Body of pancreas (tissue), 4 donors: ENCODE results near the gene UBE2J1. TPM values are rescaled to one million over a fixed set of nuclear protein-coding genes. Genes with fewer than 3 reads are reported as not detected.

Experiments used
- ATAC-seq: fragments of 150-250 bp; one replicate; pipeline ENCODE4 v1.9.1; 2016
- DNase-seq, 4 donors: peaks; one replicate each; pipeline ENCODE4 v3.0.0-alpha.2; 2019
- H3K27ac ChIP-seq, 4 donors: fragments of 200-600 bp; sonication (generic); 1 replicate in 3 of 4; 2 replicates in 1 of 4; pipeline versions ENCODE4 v1.5.1 to v1.6.1; 2016 to 2019; ENCODE audit warnings: mild to moderate bottlenecking in 1 of 4, mixed read lengths in 1 of 4, moderate library complexity in 1 of 4
- H3K27me3 ChIP-seq, 2 donors: fragments of 200-600 bp; sonication (generic); one replicate each; pipeline ENCODE4 v1.6.0; 2016; ENCODE audit warnings: mild to moderate bottlenecking in 1 of 2
- H3K36me3 ChIP-seq, 2 donors: fragments of 200-600 bp; sonication (generic); replicated peaks in 1 of 2; 2 replicates each; pipeline ENCODE4 v1.5.1; 2016; ENCODE audit warnings: low read depth in 2 of 2; ENCODE audit not compliant: insufficient read depth in 1 of 2
- H3K4me1 ChIP-seq: fragments of 200-600 bp; sonication (generic); one replicate; pipeline ENCODE4 v1.6.0; 2016
- H3K4me3 ChIP-seq, 2 donors: fragments of 200-600 bp; sonication (generic); 1 replicate in 1 of 2; 2 replicates in 1 of 2; pipeline ENCODE4 v1.5.1; 2016 to 2019
- H3K9me3 ChIP-seq, 3 donors: fragments of 200-600 bp; sonication (generic); 1 replicate in 2 of 3; 2 replicates in 1 of 3; pipeline ENCODE4 v1.5.1; 2016
- POLR2A ChIP-seq, 3 donors: fragments of 450-650 bp; IDR thresholded peaks; one replicate each; pipeline ENCODE4 v1.6.1; 2016; ENCODE audit warnings: antibody characterized with exemption in 3 of 3, mild to moderate bottlenecking in 2 of 3
- WGBS, 2 donors: methylation state at CpG; one replicate each; pipeline ENCODE4 v1.1.5; 2017; 5-methylcytosine and 5-hydroxymethylcytosine counted together
- intact Hi-C: fragments of 100-400 bp; cut with DNase I; formaldehyde crosslinking; loops from one replicate; pipeline ENCODE4 v1.15.1; 2023
- total RNA-seq, 2 donors: library from RNA; depleted of rRNA; stranded (reverse); fragments of >200 nt; gene quantifications; one replicate each; pipeline ENCODE4 v1.1.0, GENCODE V29; 2016
- TF ChIP-seq, protein P1 (sequence below), 7 experiments: fragments of 450-650 bp in 4 of 7; fragments of 200-600 bp in 3 of 7; sonication (generic) in 3 of 7; IDR thresholded peaks; one replicate each; pipeline ENCODE4 v1.5.1; 2016 to 2019; ENCODE audit warnings: antibody characterized with exemption in 7 of 7

Gene UBE2J1
- total RNA-seq, 2 donors from 2014 or later: 23.4 to 27.8 TPM

DNA sequence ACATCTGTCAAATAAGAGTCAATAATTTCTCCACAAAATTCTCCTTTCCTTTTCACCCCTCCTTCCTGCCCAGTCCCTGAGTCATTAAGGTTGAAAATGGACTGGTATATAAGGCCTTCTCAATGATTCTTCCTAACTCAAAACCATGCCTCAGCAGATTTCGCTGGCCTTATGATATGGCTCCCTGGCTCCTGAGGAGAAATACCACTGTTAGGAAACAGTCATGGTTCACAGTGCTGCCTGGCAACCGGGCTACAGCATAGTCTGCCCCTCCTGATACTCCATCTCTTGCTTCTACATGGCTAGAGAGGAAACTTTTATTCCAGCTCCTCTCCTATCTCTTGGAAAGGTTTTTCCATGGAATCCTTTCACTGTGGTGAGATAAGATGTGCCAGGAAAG, 4.7 kb downstream of the UBE2J1 start:
- DNase-seq: peak in 3 of 4 donors; percentile 16 to 50 (median 42)
- H3K4me3 ChIP-seq: no peak overlapping the region
- intact Hi-C loops: no loop called here
- H3K27me3 ChIP-seq: no peaks in the 10 kb centered on the region
- no peak for ATAC-seq
- peaks cover 54% of the 10 kb centered on the region for H3K4me1 ChIP-seq
- WGBS, 2 donors: 36 to 50% methylated on average over 2 of the region's 2 CpGs
- H3K27ac ChIP-seq: peak overlapping the region in 2 of 4 donors; percentile 16 to 54
- no peaks in the 10 kb centered on the region for H3K9me3 ChIP-seq
- H3K36me3 ChIP-seq: no peaks in the 10 kb centered on the region
- TF ChIP-seq, protein P1, sequence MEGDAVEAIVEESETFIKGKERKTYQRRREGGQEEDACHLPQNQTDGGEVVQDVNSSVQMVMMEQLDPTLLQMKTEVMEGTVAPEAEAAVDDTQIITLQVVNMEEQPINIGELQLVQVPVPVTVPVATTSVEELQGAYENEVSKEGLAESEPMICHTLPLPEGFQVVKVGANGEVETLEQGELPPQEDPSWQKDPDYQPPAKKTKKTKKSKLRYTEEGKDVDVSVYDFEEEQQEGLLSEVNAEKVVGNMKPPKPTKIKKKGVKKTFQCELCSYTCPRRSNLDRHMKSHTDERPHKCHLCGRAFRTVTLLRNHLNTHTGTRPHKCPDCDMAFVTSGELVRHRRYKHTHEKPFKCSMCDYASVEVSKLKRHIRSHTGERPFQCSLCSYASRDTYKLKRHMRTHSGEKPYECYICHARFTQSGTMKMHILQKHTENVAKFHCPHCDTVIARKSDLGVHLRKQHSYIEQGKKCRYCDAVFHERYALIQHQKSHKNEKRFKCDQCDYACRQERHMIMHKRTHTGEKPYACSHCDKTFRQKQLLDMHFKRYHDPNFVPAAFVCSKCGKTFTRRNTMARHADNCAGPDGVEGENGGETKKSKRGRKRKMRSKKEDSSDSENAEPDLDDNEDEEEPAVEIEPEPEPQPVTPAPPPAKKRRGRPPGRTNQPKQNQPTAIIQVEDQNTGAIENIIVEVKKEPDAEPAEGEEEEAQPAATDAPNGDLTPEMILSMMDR (IDR thresholded peaks at IDR 0.05): no peak
- TF ChIP-seq POLR2A (IDR thresholded peaks at IDR 0.05): no peak

DNA sequence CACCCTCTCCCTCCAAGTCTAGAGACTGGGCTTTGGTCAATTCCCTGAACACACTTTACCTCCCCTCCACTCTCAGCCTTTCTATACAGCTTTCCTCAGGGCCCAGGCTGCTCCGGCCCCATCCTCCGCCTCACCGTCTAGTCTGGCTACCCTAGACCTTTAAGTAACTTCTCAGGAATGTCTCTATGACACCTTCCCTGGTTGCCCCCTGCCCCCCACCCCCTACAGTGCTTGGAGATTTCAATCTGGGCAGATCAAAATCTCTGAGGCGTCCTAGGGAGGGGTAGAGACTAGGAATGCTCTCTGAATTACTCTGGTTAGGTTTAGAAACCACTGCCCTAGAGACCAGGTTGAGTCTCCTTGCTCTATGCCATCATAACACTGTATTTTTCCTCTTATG, 6.1 kb downstream of the UBE2J1 start:
- H3K4me1 ChIP-seq: peaks cover 52% of the 10 kb centered on the region
- no peak for ATAC-seq

DNA sequence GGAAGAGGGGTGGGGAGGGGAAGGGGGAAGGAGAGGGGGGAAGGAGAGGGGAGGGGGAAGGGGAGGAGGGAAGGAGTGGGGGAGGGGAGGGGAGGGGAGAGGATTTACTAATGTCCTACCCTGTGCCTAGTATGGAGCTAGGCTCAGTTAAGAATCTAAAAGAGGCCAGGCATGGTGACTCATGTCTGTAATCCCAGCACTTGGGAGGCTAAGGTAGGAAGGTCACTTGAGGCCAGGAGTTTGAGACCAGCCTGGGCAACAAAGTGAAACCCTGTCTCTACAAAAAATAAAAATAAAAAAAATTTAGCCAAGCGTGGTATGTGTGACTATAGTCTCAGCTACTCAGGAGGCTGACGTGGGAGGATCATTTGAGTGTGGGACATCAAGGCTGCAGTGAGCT, 13.0 kb downstream of the UBE2J1 start:
- Histone ChIP-seq H3K4me3 (no peak overlapping the region), H3K27ac (no peak overlapping the region), H3K27me3 (no peaks in the 10 kb centered on the region), H3K9me3 (no peaks in the 10 kb centered on the region), H3K36me3 (peaks cover 5 to 19% of the 10 kb centered on the region in 2 donors), H3K4me1 (peaks cover 3% of the 10 kb centered on the region)
- ATAC-seq (no peak), DNase-seq (no peak)
- TF ChIP-seq, protein P1 (IDR thresholded peaks at IDR 0.05): no peak
- no peak for TF ChIP-seq POLR2A (IDR thresholded peaks at IDR 0.05)
- intact Hi-C loops: no loop called here
- WGBS, 2 donors: 84 to 97% methylated on average over 2 of the region's 2 CpGs

More for the DNA sequence above, 6.1 kb downstream of the UBE2J1 start:
- Histone ChIP-seq H3K4me3 (no peak overlapping the region), H3K9me3 (no peaks in the 10 kb centered on the region), H3K36me3 (peaks cover 4 to 5% of the 10 kb centered on the region in 2 donors), H3K27ac (no peak overlapping the region), H3K27me3 (no peaks in the 10 kb centered on the region)
- TF ChIP-seq, protein P1 (IDR thresholded peaks at IDR 0.05): no peak
- no peak for TF ChIP-seq POLR2A (IDR thresholded peaks at IDR 0.05)
- WGBS, 2 donors: 82 to 88% methylated on average over 4 of the region's 4 CpGs
- no peak for DNase-seq
- intact Hi-C loops: no loop called here

DNA sequence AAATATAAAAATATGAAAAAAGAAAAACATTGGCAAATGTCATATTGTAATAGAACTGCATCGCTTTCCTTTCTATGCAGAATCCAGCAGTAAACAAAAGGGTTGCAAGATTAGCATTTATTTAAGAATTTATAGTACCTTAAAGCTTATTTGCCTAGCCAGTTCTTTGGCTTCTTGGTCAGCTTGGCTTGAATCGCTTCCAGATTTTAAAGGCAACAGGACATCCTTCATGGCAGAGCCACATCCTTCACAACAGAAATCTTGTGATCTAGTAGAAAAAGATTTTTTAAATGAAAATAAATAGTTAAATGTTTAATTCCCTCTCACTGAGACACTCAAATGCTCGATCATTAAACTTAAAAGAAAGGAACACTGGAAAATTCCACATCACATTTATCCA, 17.4 kb downstream of the UBE2J1 start:
- ATAC-seq (no peak), DNase-seq (no peak)
- Histone ChIP-seq H3K4me3 (no peak overlapping the region), H3K27me3 (no peaks in the 10 kb centered on the region), H3K27ac (no peak overlapping the region), H3K36me3 (peaks cover 0 to 19% of the 10 kb centered on the region in 2 donors), H3K9me3 (no peaks in the 10 kb centered on the region), H3K4me1 (no peaks in the 10 kb centered on the region)
- intact Hi-C loops: no loop called here
- TF ChIP-seq POLR2A (IDR thresholded peaks at IDR 0.05): no peak
- TF ChIP-seq, protein P1 (IDR thresholded peaks at IDR 0.05): no peak
- 86 to 88% methylated on average over 3 of the region's 3 CpGs for WGBS, 2 donors

DNA sequence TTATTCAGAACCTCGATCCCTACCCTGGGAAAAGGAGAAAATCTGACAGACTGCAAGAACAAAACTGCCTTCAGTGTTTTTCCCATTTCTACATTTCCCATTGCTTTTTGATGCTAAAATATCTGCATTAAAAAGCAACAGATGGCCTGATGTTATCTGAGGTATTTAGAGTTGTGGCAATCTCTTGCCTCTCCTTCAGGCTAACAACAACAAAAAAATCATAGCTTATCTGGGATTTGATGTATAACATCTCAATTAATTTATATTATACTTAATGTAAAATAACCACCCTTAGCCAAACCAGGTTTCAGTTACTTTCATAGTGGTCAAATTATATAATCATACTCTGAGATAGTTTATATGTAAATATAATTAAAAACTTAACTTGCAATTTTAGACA, 21.6 kb downstream of the UBE2J1 start:
- Histone ChIP-seq H3K4me3 (no peak overlapping the region), H3K36me3 (peaks cover 0 to 21% of the 10 kb centered on the region in 2 donors), H3K9me3 (no peaks in the 10 kb centered on the region), H3K4me1 (peaks cover 8% of the 10 kb centered on the region), H3K27me3 (no peaks in the 10 kb centered on the region), H3K27ac (no peak overlapping the region)
- ATAC-seq (no peak), DNase-seq (no peak)
- intact Hi-C loops: no loop called here
- no peak for TF ChIP-seq POLR2A (IDR thresholded peaks at IDR 0.05)
- 96 to 100% methylated on average over 1 of the region's 1 CpG for whole genome bisulfite sequencing, 2 donors
